HG03025 (cell line): ENCODE measurements around the gene ANGEL1.
A peak's percentile ranks its signal among the peaks of the same experiment; 100 is the strongest.

ENCODE experiments used
- ATAC-seq: cut with Tn5 transposase; IDR thresholded peaks from one replicate; pipeline ENCODE4 v1.9.1; 2021; ENCODE audit warnings: mild to moderate bottlenecking, moderate library complexity; ENCODE audit not compliant: unreplicated experiment, low FRiP score

ANGEL1 gene

GRCh38 chr14:76826122-76826521, 13.4 kb upstream of the ANGEL1 start, which contains the start of gene LRRC74A:
Gene LRRC74A, plus strand, starts transcription at chr14:76826408. Its CDS starts 290 bp downstream, at chr14:76826698.
- ATAC-seq: no peak

DNA sequence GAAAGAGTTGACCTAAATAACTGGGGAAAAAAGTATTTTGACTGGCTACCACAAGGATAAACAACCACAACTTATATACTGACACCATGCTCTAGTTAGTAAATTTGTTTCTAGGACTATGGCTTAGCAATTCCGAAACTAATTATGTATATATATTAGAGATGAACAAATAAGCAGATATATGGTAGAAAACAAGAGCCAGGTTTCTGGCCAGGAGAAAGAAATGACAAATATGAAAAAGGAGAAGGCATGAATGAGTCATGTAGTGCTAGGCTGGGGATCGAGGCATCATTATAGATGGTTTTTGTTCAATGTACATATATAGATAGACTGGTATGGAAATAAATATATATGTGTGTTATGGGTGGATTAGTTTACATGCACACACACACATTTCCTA, 8.0 kb upstream of the ANGEL1 start:
- ATAC-seq: no peak

DNA sequence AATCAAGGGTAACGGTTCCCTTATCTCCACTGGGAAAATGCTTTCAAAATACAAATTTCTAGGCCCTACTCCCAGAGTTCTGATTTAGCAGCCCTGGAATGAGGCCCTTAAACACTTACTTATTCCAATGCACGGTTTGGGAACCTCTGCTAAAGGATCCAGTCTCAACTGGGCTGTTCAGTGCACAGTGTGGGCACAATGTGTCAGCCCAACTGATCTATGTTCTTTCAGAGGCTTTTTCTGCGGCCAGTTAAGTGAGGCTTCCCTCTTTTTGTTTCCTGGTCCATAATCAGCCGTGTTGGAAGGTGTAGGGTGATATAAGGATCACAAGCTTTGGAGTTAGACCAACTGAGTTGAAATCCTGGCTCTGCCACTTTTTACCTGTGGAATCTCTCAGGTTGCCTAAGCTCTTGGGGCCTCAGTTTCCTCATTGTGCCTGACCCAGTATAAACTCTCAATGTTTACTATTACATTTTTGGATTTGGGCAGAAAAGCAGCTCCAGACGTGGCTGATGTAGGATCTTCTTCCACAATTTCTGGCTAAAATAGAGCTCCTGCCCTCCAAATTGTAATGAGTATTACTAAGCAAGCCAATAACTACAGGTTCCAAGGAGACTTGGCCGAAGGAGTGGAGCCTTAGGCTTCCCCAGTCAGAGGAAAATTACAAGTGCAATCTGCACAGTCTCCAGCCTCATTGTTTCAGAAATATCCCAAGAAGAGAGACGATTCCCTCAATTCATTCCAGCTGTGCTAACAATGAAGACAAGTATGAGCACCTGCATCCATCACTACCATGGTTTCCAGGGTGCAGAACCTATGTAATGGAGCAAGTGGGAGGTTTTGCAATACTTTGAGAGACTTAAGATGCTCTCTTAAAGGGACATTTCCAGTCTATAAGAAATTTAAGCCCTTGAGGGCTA, 2.3 kb upstream of the ANGEL1 start:
- ATAC-seq: no peak

DNA sequence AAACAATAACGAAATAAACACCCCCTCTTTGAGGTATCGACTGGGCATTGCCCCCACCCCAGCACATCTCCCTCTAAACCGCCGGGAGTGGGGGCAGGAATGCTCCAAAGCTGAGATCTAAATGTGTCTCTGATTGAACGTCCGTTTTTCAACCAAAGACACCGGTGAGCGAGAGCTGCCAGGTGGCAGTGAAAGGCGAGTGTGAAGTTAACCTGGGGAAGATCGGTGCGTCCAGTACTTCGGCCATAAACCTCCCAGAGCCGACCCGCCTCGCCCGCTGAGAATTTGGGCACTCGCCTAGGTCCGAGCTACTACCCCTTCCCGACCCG, 625 bp downstream of the ANGEL1 start:
- ATAC-seq: peak; percentile 11

DNA sequence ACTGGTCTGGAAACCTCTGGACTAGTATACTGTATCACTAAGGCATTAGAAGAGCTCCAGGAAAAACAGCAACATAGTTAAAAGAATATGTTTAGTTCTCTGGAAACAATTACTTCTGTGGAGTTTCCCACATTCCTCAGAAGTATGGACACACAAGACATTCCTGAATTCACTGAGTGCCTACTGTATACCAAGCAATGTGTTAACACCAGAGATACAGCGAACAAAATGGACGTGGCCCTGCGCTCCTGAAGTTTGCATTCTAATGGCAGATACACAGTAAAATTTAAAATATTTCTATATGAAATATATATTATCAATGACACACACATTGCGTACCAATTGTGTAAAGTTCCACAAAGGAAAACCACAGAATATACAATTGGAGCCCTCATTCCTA, 1.1 kb downstream of the ANGEL1 start:
- no peak for ATAC-seq

- ATAC-seq: no peak
These were observed 1.7 kb downstream of the ANGEL1 start for GRCh38 chr14:76810953-76811400.

- no peak for ATAC-seq
These were observed 2.2 kb downstream of the ANGEL1 start for GRCh38 chr14:76810525-76810924.

DNA sequence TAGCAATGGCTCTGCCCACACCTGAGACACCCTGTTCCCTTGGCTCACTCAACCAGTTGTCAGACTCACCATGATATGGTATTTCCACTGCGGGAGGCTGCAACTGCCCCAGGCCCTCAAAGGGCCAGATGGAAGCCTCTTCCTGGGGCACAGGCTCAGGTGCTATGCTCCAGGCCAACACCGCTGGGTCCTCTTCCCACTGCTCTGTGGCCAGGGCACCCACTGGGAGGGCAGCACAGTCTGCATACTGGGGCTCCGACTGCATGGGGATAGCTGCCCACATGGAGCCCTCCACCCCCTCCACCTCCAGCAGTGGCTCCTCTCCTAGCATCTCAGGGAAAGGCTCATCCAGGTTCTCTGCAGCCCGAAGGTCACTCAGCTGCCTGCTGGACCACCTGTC, 3.7 kb downstream of the ANGEL1 start:
- no peak for ATAC-seq

DNA sequence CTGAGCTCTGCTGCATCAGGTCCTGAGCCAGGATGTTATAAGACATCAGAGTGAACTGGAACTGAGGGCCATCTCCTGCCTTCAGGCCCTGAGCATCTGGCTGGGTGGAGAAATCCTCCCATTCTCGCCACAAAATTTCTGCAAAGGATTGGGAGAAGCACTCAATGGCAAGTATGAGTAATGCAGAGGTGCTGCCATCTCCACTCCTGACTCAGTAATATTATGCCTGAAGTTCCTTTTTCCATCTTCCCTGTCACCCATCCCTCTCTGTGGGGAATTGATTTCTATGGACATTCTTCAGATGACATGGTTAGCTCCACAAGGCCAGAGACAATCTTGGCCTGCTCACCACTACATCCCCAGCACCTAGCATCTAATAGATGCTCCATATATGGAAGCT, 4.7 kb downstream of the ANGEL1 start:
- no peak for ATAC-seq

DNA sequence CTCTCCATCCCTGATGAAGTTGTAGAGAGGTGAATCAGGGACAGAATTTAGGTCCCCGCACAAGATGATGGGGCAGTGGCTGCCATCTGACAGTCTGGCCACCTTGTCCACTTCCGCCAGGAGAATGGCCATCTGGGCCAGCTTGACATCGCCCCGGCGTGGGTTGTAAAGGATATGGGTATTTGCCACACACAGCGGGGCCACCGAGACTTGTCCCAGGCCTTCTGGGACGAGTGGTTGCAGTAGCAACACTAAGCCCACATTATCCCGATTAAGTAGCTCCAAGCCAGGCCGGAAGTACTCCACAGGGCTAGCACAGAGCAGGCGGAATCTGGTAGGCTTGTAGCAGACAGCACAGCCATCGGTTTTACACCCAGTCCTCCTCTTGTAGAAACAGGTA, 6.2 kb downstream of the ANGEL1 start:
- no peak for ATAC-seq

- no peak for ATAC-seq
These were observed 18.7 kb downstream of the ANGEL1 start for GRCh38 chr14:76793956-76794355.

DNA sequence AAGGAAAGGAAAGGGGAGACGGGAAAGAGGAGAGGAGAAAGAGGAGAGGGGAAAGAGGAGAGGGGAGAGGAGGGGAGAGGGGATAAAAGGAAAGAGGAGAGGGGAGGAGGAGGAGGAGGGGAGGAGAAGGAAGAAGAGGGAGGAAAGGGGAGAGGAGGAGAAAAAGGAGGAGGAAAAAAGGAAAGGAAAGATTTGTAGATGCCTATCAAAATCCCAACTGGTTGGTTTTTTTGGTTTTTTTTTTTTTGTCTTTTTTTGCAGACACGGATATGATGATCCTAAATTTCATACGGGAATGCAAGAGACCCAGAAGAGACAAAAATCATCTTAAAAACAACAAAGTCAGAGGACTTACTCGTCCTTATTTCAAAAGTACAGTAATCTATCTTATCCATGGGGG, 19.4 kb downstream of the ANGEL1 start:
- ATAC-seq: no peak

GRCh38 chr14:76792422-76792821, 20.3 kb downstream of the ANGEL1 start:
- no peak for ATAC-seq

DNA sequence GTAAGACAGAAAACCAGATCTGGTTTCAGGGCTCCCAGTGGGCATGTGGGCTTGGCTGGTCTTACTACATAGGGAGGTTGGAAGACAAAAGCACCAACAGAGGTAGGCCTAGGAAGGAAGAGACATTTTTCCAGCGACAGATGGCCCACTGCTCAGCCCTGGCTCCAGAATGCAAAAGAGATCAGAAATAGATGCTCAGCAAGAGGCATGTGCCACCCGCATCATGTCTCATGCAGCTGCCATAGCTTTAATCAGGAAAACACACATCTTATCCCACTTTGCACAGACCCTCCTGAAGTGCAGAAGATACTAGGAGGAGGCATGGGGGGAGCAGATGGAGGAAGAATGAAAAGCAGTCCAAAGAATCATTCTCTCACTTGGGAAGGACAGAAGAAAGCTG, 26.1 kb downstream of the ANGEL1 start:
- no peak for ATAC-seq

DNA sequence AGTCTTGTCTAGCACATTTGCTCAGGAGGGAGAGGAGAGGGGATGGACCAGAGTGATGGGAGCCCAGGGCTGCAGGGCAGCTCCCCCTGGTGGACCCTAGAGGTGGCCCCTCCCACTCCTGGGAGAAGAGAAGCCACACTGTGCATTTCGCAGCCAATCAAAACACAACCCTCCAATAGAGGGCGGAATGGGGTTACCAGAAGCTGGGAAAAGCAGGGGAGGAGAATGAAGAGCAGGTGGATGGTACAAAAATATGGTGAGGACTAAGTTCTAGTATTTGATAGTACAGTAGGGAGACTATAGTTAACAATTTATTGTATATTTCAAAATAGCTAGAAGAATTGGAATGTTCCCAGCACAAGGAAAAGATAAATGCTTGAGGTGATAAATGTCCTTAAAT, 27.8 kb downstream of the ANGEL1 start:
- no peak for ATAC-seq

DNA sequence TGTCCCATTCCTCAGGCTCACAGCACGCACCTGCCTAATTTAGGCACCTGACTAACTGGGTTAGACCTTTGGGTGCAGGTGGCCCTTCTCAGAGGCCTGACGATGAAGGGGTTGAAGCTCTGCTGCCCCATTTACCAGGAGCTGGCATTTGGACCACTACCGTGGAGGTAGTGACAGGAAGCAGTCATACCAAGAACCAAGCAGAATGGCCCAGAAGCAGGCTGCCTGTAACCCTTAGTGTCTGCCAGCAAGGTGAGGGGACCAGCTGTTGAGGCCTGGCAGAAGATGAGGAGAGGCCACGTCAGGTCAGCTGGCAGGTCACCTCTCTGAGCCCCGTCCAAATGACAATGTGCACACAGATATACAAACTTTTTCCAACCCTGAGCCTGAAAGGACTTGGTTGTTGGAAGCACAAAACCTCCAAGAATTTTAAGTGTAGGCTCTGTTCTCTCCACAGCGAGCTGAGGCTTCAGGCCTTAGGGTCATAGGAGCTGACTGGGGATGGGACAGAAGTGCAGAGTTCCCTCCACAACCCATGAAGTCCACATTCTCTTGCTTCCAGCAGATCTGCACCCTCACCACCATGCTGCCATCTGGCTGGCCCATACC, 28.3 kb downstream of the ANGEL1 start:
- no peak for ATAC-seq

DNA sequence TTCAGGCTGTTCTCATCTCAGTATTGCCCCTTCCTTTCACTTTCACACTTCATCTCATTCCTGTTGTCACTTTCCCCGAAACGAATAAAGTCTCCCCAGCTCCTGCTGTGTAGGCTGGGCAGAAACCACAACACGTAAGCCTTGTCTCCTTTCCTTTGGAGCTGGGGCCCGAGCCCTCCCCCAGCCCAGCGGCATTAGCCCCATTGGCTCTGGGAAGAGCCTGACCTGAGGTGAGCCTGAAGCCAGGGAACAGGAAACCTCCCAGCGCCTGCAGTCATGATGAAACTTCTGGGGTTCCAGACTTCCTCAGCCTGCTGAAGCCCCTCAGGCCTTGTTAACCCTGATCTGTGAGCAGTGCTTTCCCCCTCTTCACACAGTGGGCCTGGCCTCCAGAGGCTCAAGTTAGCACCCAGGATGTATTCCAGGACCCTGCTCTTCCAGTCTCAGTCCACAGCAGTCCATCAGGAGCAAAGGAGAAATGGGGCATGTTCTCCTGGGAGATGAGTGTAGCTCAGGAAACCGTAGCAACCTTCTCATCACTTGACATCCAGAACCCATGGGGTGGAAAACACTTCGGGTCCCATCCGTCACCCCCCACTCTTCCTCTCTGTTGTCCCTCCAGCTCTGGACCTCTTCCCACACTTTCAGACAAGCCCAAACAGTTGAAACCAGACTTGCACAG, 29.7 kb downstream of the ANGEL1 start:
- ATAC-seq: no peak

- no peak for ATAC-seq
These were observed 30.4 kb downstream of the ANGEL1 start for GRCh38 chr14:76782115-76782884.

GRCh38 chr14:76781648-76782051, 31.0 kb downstream of the ANGEL1 start:
- no peak for ATAC-seq

DNA sequence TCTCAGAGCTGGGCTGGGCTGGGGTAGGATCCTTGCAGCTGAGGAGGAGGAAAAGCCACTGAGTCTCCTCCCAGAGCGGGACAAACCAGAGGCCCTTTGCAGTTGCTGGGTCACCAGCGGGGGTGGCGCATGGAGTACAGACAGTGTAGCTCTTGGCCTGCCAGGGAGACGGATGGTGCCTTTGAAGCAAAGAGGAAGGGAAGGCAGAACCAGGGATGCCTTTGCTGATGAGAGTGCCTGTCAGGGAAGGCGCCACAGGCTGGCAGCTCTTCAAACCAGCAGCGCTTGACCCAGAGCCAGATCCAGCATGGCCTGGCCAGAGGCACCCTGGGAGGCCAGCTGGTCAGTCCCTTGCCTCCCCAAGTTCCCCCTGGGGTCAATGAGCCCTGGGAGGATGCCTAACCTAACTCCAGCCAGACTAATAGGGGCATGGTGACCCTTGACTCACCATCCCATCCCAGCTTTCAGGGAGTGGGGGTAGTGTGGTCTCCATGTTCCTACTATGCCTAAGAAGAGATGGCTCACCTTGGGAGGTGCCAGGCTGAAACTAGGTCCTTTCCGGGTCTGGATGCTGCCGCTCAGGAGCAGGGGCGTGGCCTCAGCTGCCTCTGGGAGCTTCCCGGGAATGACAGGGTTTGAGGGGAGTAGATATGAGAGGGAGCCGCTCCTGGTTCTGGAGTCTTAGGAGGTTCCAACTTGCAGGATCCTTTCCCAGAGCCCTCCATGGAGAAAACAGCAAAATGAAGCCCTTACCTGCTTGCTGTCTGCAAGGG, 31.6 kb downstream of the ANGEL1 start:
- ATAC-seq: no peak
